VCaP (cell line): ENCODE data around the gene DIP2C.
"Not testable (repeated sequence)": the region's sequence is repeated elsewhere in the genome, so short reads cannot be mapped to it uniquely, and the experiment has no call there.

Experiments
- H3K27ac ChIP-seq: fragments of 450-650 bp; 2 replicates; pipeline ENCODE4 v1.5.1; 2017
- TF ChIP-seq, protein P1 (sequence below): fragments of 450-650 bp; conservative IDR thresholded peaks from 2 replicates; pipeline ENCODE4 v1.5.1; 2017; ENCODE audit warnings: mild to moderate bottlenecking, moderate library complexity

DIP2C gene

GRCh38 chr10:435397-435796, 254.1 kb downstream of the DIP2C start:
- H3K27ac ChIP-seq: peak overlapping the region; percentile 74
- TF ChIP-seq, protein P1, sequence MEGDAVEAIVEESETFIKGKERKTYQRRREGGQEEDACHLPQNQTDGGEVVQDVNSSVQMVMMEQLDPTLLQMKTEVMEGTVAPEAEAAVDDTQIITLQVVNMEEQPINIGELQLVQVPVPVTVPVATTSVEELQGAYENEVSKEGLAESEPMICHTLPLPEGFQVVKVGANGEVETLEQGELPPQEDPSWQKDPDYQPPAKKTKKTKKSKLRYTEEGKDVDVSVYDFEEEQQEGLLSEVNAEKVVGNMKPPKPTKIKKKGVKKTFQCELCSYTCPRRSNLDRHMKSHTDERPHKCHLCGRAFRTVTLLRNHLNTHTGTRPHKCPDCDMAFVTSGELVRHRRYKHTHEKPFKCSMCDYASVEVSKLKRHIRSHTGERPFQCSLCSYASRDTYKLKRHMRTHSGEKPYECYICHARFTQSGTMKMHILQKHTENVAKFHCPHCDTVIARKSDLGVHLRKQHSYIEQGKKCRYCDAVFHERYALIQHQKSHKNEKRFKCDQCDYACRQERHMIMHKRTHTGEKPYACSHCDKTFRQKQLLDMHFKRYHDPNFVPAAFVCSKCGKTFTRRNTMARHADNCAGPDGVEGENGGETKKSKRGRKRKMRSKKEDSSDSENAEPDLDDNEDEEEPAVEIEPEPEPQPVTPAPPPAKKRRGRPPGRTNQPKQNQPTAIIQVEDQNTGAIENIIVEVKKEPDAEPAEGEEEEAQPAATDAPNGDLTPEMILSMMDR: no peak

- TF ChIP-seq, protein P1: no peak
- no peak overlapping the region for H3K27ac ChIP-seq
These were observed 259.8 kb downstream of the DIP2C start for GRCh38 chr10:429696-430095.

DNA sequence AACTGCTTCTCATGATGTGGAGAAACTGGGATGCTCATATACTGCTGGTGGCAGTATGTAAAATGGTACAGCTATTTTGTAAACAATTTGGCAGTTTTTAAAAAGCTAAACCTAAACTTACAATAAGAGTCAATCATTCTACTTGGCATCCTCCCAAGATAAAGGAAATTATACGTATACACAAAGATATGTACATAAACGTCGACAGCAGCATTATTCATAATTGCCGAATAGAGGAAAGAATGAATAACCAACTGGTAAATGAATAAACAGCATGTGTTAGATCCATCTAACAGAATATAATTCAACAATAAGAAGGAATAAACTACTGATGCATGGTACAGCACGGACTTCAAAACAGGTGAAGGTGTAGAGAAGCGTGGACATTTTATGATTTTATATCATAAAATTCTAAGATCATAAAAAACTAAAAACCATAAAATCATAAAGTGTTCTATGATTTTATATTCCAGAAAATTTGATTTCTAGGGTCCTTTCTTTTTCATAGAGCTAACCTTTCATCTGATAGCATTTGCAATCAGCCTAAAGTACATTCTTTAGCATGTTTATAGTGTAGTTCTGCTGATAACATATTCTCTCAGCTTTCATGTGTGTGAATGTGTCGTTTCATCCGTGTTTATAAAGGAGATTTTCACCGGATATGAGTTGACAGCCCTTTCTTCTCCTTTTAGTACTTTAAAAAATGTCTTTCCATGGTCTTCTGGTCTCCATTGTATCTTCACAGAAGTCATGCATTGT, 261.5 kb downstream of the DIP2C start:
- TF ChIP-seq, protein P1: no peak
- H3K27ac ChIP-seq: no peak overlapping the region

- not testable (repeated sequence) for H3K27ac ChIP-seq
These were observed 264.1 kb downstream of the DIP2C start for GRCh38 chr10:425365-425764.

- H3K27ac ChIP-seq: not testable (repeated sequence)
These were observed 264.7 kb downstream of the DIP2C start for GRCh38 chr10:424724-425123.

- TF ChIP-seq, protein P1: no peak
- no peak overlapping the region for H3K27ac ChIP-seq
These were observed 266.3 kb downstream of the DIP2C start for GRCh38 chr10:423178-423577.

DNA sequence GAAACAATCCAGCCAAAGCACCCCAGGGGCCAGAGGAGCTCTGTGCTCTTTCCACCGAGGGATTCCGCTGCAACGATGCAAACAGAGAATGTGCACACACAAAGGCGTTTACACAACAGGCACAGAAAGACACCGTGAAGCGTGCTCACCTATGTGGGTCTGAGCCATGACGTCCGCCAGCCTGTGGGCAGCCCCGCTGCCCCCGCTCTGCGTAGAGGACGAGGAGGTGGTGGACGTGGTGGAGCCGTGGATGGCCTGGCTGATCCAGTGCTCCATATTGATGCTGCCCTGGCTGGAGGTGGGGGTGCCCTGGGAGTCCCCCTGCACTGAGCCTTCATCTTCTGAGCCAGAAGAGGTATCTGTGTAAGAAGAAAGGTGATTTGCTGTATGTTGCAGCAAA, 266.8 kb downstream of the DIP2C start:
- TF ChIP-seq, protein P1: no peak
- H3K27ac ChIP-seq: no peak overlapping the region

DNA sequence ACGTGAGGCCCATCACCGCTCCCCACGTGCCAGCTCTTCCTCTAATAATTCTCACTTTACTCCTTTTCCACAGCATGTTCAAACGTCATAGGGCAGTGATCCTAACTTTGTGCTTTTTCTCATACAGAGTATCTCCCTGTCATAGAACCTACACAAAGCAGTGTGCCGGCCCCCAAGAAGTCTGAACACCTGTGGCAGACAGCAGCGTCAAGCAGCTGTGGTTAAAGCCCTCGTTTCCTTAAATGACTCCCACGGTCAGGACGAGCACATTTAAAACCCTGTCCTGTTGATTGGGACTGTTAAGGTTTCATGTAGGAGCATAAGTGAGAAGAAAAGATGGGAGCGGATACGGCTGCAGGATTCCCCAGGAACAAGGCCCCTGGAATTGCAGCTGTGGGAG, 267.2 kb downstream of the DIP2C start:
- TF ChIP-seq, protein P1: no peak
- H3K27ac ChIP-seq: no peak overlapping the region
